ENCODE measurements around the gene AGR2. TPM values are rescaled to one million over a fixed set of nuclear protein-coding genes. Genes with fewer than 3 reads are reported as not detected.

AGR2 gene
- polyA plus RNA-seq, 1 experiment = 0.60 TPM

DNA sequence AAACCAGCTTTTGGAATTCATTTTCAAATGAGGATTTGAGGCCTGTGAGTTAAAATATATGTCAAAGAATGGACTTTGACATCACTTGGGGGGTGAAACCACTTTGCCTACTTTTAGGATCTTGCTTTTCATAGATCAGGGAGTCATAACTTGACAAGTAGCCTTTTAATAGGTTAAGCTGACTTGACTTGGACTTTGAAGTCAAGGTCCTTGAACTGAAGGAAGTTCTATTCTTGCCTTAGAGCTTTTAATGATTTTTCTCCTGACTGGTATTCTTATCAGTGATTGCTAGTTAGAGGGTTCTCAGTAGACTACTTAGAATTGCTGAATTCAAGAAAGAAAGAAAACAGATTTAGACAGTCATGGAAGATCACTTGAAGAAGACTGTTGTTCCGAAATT, 17.7 kb downstream of the AGR2 start:
- H3K9me3 ChIP-seq (ENCODE audit: control insufficient read depth, insufficient read depth, low read length) = no peaks in the 10 kb centered on the region
- DNase-seq (ENCODE audit: low read depth, low spot score) = no peak
- POLR2A ChIA-PET = no interaction called here
- H3K27me3 ChIP-seq (ENCODE audit: control insufficient read depth, insufficient read depth, low read length) = no peaks in the 10 kb centered on the region
- no peak overlapping the region for H3K4me3 ChIP-seq (ENCODE audit: low read depth, low read length)
- TF ChIP-seq, protein P1, sequence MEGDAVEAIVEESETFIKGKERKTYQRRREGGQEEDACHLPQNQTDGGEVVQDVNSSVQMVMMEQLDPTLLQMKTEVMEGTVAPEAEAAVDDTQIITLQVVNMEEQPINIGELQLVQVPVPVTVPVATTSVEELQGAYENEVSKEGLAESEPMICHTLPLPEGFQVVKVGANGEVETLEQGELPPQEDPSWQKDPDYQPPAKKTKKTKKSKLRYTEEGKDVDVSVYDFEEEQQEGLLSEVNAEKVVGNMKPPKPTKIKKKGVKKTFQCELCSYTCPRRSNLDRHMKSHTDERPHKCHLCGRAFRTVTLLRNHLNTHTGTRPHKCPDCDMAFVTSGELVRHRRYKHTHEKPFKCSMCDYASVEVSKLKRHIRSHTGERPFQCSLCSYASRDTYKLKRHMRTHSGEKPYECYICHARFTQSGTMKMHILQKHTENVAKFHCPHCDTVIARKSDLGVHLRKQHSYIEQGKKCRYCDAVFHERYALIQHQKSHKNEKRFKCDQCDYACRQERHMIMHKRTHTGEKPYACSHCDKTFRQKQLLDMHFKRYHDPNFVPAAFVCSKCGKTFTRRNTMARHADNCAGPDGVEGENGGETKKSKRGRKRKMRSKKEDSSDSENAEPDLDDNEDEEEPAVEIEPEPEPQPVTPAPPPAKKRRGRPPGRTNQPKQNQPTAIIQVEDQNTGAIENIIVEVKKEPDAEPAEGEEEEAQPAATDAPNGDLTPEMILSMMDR (IDR thresholded peaks at IDR 0.05; ENCODE audit: low read depth, low read length) = no peak
- no peak overlapping the region for H3K27ac ChIP-seq (ENCODE audit: low read depth, low read length)
- CTCF ChIA-PET = interaction anchor here (0.9 to 2.4 kb wide), 2 partner anchors 14 to 131 kb away, joined by 3 to 14 read pairs; no protein-coding TSS in a partner anchor

DNA sequence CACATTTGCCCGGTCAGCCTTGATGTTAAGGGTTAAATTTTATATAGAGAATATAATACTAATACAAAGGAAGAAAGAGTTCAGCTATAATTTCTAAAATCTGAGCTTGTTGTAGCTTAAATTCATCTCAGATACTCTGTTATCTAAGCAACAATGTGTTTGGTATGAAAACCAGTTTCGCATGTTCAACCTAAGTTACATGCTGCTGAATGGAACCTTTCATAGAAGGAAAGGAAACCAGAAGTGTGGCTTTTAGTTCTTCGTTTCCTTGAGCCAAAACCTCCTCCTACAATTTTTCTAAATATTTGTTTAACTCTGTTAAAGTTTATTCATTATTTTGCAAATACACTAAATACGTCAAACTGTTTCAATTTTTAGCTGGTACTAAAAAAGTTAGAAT, 18.5 kb downstream of the AGR2 start:
- no peaks in the 10 kb centered on the region for H3K27me3 ChIP-seq (ENCODE audit: control insufficient read depth, insufficient read depth, low read length)
- no peak overlapping the region for H3K27ac ChIP-seq (ENCODE audit: low read depth, low read length)
- TF ChIP-seq, protein P1 (IDR thresholded peaks at IDR 0.05; ENCODE audit: low read depth, low read length) = no peak
- DNase-seq (ENCODE audit: low read depth, low spot score) = no peak
- ChIA-PET CTCF (interaction anchor here (2.4 kb wide), 1 partner anchor 15 kb away, joined by 14 read pairs; no protein-coding TSS in a partner anchor), POLR2A (no interaction called here)
- H3K4me3 ChIP-seq (ENCODE audit: low read depth, low read length) = no peak overlapping the region
- no peaks in the 10 kb centered on the region for H3K9me3 ChIP-seq (ENCODE audit: control insufficient read depth, insufficient read depth, low read length)

GRCh38 chr7:16785846-16786245, 19.0 kb downstream of the AGR2 start:
- Histone ChIP-seq H3K27ac (ENCODE audit: low read depth, low read length) (no peak overlapping the region), H3K4me3 (ENCODE audit: low read depth, low read length) (no peak overlapping the region), H3K9me3 (ENCODE audit: control insufficient read depth, insufficient read depth, low read length) (no peaks in the 10 kb centered on the region), H3K27me3 (ENCODE audit: control insufficient read depth, insufficient read depth, low read length) (no peaks in the 10 kb centered on the region)
- DNase-seq (ENCODE audit: low read depth, low spot score) = no peak
- TF ChIP-seq, protein P1 (IDR thresholded peaks at IDR 0.05; ENCODE audit: low read depth, low read length) = no peak
- CTCF ChIA-PET = interaction anchor here (2.4 kb wide), 1 partner anchor 15 kb away, joined by 14 read pairs; no protein-coding TSS in a partner anchor
- POLR2A ChIA-PET = no interaction called here

DNA sequence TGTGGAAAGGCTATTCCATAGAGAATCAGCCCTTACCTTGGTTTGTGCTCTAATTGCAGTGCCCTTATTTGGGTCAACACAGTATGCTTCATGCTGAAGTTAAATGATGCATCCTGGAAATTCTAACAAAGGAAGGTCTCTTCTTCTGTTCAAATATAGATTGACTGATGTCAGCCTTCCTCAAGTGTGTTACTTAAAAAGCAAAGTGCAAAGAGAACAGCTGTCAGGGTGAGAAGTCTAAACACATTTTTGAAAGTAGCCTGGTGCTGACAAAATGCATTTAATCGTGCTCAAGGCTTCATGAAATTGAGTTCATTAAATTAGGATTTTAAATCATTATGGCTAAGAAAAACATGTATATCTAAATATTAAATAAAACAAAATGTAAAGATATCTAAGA, 19.5 kb downstream of the AGR2 start:
- Histone ChIP-seq H3K27me3 (ENCODE audit: control insufficient read depth, insufficient read depth, low read length) (no peaks in the 10 kb centered on the region), H3K27ac (ENCODE audit: low read depth, low read length) (no peak overlapping the region), H3K4me3 (ENCODE audit: low read depth, low read length) (no peak overlapping the region), H3K9me3 (ENCODE audit: control insufficient read depth, insufficient read depth, low read length) (no peaks in the 10 kb centered on the region)
- ChIA-PET CTCF (no interaction called here), POLR2A (no interaction called here)
- TF ChIP-seq, protein P1 (IDR thresholded peaks at IDR 0.05; ENCODE audit: low read depth, low read length) = no peak
- no peak for DNase-seq (ENCODE audit: low read depth, low spot score)

DNA sequence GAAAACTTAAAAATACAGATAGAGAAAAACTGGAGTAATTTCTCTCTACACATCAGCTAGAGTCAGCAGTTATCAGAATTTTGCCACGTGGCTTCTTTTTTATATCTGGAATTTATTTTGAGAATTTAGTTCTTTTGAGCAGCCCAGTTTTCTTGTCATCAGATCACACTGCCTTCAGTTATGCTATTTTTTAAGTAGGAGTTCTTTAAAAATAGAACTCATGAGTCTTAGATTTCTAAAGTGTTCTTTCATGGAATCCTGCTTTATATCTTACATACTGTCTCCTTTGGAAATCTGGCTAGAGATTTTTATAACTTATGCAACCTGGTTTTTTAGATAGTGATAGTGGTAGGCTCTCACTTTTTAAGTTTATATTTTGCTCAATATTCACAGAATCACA, 24.2 kb downstream of the AGR2 start:
- H3K27ac ChIP-seq (ENCODE audit: low read depth, low read length) = no peak overlapping the region
- POLR2A ChIA-PET = no interaction called here

More for the DNA sequence above, 24.2 kb downstream of the AGR2 start:
- H3K4me3 ChIP-seq (ENCODE audit: low read depth, low read length) = no peak overlapping the region
- CTCF ChIA-PET = interaction anchor here (1.0 to 3.1 kb wide), 3 partner anchors 19 to 216 kb away, joined by 4 to 14 read pairs (median 4); no protein-coding TSS in a partner anchor
- TF ChIP-seq, protein P1 (IDR thresholded peaks at IDR 0.05; ENCODE audit: low read depth, low read length) = no peak
- H3K9me3 ChIP-seq (ENCODE audit: control insufficient read depth, insufficient read depth, low read length) = no peaks in the 10 kb centered on the region
- DNase-seq (ENCODE audit: low read depth, low spot score) = no peak
- no peaks in the 10 kb centered on the region for H3K27me3 ChIP-seq (ENCODE audit: control insufficient read depth, insufficient read depth, low read length)

All from AG04450 (cell line).